ENCODE data around the gene TRIOBP.

DNA sequence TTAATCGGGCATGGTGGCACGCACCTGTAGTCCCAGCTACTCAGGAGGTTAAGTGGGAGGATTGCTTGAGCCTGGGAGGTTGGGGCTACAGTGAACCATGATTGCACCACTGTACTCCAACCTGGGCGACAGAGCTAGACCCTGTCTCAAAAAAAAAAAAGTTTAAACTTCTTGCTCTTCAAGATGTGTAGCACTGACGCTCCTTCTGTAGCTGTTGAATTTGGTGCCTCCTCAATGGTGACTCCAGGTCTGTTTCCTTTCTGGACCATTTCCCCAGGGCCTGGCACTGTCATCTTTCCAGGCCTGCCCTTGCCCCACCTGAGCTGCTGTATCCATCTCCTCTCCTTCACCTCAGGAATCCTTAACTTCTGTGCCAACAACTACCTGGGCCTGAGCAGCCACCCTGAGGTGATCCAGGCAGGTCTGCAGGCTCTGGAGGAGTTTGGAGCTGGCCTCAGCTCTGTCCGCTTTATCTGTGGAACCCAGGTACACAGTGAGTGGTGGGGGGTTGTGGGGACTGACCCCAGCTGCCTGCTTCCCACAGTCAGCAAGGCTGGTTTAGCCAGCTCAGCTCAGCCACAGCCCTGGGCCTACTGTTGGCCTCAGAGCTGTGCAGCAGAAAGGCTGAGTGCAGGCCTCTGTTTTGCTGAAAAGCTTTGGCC lies 113.0 kb downstream of the TRIOBP start:
- TF ChIP-seq, protein P1, sequence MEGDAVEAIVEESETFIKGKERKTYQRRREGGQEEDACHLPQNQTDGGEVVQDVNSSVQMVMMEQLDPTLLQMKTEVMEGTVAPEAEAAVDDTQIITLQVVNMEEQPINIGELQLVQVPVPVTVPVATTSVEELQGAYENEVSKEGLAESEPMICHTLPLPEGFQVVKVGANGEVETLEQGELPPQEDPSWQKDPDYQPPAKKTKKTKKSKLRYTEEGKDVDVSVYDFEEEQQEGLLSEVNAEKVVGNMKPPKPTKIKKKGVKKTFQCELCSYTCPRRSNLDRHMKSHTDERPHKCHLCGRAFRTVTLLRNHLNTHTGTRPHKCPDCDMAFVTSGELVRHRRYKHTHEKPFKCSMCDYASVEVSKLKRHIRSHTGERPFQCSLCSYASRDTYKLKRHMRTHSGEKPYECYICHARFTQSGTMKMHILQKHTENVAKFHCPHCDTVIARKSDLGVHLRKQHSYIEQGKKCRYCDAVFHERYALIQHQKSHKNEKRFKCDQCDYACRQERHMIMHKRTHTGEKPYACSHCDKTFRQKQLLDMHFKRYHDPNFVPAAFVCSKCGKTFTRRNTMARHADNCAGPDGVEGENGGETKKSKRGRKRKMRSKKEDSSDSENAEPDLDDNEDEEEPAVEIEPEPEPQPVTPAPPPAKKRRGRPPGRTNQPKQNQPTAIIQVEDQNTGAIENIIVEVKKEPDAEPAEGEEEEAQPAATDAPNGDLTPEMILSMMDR (IDR thresholded peaks at IDR 0.05), result no peak
- TF ChIP-seq POLR2A (IDR thresholded peaks at IDR 0.05) (no peak), POLR2AphosphoS5 (IDR thresholded peaks at IDR 0.05) (no peak)
